Kidney epithelial cell (primary cell): ENCODE data around the gene PEX19. TPM values are rescaled to one million over a fixed set of nuclear protein-coding genes. Genes with fewer than 3 reads are reported as not detected.

Experiments used
- DNase-seq: peaks from one replicate; pipeline ENCODE4 v3.0.0-alpha.2; 2010; ENCODE audit warnings: low read depth
- H3K27me3 ChIP-seq: 2 replicates; pipeline ENCODE4 v1.6.0; 2011; ENCODE audit warnings: low read length; ENCODE audit not compliant: control insufficient read depth, insufficient read depth
- H3K36me3 ChIP-seq: 2 replicates; pipeline ENCODE4 v1.5.1; 2011; ENCODE audit warnings: low read length; ENCODE audit not compliant: control insufficient read depth, insufficient read depth
- H3K4me3 ChIP-seq: 2 replicates; pipeline ENCODE4 v1.5.1; 2011; ENCODE audit warnings: low read depth, mild to moderate bottlenecking, control low read depth, low read length
- total RNA-seq: library from RNA; depleted of rRNA; stranded (reverse); fragments of >200 nt; gene quantifications from 2 replicates; pipeline ENCODE4 v1.2.3, GENCODE V29; 2015
- TF ChIP-seq, protein P1 (sequence below): IDR thresholded peaks from 2 replicates; pipeline ENCODE4 v1.5.1; 2011; ENCODE audit warnings: mild to moderate bottlenecking, moderate library complexity, low read length, control low read depth, inconsistent platforms; ENCODE audit not compliant: insufficient read depth, poor library complexity, severe bottlenecking

Gene PEX19
- total RNA-seq, 1 donor from 2014 or later = 45.8 TPM

DNA sequence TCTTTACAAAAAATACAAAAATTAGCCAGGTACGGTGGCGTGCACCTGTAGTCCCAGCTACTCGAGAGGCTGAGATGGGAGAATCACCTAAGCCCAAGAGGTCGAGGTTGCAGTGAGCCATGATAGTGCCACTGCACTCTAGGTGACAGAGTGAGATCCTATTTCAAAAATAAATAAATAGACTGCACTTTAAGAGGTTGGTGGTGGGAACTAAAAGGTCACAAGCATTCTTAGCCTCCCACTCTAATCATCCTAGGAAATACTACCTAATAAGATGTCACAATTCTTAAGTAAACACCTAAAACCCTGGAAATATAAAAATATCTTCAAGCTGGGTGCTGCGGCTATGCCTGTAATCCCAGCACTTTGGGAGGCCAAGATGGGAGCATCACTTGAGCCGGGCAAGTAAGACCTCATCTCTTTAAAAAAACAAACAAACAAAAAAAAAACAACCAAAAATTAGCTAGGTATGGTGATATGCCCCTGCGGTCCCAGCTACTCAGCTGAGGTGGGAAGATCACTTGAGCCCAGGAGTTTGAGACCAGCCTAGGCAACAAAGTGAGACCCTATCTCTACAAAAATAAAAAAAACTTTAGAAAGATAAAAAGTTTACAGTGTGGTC lies 26.6 kb downstream of the PEX19 start:
- TF ChIP-seq, protein P1, sequence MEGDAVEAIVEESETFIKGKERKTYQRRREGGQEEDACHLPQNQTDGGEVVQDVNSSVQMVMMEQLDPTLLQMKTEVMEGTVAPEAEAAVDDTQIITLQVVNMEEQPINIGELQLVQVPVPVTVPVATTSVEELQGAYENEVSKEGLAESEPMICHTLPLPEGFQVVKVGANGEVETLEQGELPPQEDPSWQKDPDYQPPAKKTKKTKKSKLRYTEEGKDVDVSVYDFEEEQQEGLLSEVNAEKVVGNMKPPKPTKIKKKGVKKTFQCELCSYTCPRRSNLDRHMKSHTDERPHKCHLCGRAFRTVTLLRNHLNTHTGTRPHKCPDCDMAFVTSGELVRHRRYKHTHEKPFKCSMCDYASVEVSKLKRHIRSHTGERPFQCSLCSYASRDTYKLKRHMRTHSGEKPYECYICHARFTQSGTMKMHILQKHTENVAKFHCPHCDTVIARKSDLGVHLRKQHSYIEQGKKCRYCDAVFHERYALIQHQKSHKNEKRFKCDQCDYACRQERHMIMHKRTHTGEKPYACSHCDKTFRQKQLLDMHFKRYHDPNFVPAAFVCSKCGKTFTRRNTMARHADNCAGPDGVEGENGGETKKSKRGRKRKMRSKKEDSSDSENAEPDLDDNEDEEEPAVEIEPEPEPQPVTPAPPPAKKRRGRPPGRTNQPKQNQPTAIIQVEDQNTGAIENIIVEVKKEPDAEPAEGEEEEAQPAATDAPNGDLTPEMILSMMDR = no peak
- no peak overlapping the region for H3K4me3 ChIP-seq
- no peaks in the 10 kb centered on the region for H3K27me3 ChIP-seq
- no peaks in the 10 kb centered on the region for H3K36me3 ChIP-seq
- no peak for DNase-seq

DNA sequence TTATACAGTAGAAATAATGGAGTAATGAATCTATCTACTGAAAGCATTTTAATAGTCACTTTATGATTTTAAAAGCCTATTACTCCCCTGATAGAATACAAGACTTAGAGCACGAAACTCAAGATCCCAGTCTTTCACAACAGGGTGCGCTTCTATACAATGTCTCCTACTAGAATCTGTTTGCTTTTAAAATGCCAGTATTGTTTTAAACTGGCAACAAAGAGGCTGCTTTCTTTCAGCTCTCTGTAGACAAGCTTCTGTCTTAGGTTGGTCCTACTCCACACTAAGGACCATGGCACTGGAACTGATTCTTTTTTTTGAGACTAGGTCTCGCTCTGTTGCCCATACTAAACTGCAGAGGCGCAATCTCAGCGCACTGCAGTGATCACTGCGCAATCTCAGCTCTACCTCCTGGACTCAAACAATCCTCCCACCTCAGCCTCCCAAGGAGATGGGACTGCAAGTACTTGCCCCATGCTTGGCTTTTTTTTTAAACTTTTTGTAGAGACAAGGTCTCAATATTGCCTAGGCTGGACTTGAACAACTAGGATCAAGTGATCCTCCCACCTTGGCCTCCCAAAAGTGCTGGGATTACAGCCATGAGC lies 27.4 kb downstream of the PEX19 start:
- no peaks in the 10 kb centered on the region for H3K27me3 ChIP-seq
- no peak for DNase-seq
- TF ChIP-seq, protein P1 = no peak
- H3K36me3 ChIP-seq = no peaks in the 10 kb centered on the region
- H3K4me3 ChIP-seq = no peak overlapping the region

DNA sequence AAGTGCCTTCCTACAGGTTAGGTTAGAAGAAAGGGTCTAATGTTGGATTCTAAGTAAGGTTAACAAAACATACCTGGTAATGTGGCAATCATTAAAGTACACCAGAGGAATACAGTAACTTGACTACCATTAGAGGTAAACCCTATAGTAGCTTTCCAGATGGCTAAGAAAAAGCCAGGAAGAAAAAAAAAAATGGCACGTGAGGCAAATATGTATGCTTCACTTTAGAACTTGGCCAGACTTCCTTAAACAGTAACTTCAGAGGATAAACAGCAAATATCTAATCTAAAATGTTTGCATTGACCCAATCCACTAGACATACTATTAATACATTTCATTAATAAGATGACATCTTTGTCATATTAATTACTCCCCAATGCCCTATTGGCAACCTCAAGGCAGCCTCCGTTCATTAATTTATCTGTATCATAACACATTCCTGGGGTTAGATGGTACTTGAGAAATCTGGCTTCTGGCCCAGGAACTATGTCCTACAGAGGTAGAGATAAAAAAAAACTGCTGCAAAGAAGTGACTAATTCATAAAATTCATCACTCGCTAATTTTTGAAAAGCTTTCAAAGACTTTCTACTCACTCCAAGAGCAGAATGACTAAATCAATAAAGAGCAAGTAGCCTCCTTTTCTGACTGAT lies 28.4 kb downstream of the PEX19 start:
- H3K36me3 ChIP-seq = no peaks in the 10 kb centered on the region
- TF ChIP-seq, protein P1 = no peak
- no peak overlapping the region for H3K4me3 ChIP-seq
- DNase-seq = no peak
- H3K27me3 ChIP-seq = no peaks in the 10 kb centered on the region

DNA sequence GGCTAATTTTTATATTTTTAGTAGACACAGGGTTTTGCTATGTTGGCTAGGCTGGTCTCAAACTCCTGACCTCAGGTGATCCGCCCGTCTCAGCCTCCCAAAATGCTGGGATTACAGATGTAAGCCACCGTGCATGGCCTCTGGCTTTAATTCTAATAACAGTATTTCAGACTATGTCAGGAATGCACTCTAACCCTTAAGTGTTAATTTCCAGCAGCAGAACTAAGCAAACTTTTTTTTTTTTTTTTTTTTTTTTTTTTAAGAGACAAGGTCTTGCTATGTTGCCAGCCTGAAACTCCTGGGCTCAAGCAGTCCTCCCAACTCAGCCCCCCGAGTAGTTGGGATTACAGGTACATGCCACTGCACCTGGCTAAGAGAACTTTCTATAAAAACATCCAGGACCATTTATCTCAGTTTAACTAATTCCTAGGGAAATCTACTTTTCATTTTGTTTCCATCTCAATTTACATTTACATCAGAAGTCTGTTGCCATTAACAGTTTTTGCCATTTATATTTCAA lies 29.1 kb downstream of the PEX19 start:
- TF ChIP-seq, protein P1 = no peak
- no peak overlapping the region for H3K4me3 ChIP-seq

DNA sequence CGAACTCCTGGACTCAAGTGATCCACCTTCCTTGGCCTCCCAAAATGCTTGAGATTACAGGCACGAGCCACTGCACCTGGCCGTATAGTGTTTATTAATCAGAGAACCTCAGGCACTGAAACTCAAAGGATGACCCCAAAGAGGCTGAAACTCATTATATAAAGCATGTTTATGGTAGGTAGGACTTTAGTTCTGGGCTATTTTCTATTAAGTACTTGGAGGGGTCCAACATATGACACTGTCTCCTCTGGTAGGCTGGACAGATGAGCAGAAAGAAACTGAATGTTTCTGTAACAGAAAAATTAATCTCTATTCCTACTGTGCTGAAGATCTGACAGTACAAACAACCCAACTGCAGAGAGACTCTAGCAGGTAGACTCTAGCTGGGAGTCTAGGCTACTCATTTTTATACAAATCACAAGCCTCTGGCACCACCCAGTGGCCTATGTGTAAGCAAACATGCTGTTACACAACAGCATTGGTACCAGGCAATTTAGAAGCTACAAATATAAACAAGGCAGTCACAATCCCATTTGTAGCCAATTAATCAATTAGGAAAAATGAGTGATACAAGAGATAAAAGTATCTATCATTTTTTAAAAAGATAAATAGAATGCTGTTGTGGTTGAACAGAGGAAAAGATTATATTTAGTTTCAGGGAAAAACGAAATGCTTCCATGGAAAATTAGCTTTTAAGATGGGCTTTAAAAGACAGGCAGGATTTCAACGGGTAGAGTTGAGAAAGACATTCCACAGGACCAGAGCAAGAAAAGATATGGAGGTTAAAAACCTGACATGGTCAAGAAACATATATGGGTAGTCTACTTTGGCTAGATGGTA lies 33.0 kb downstream of the PEX19 start:
- Histone ChIP-seq H3K4me3 (no peak overlapping the region), H3K36me3 (no peaks in the 10 kb centered on the region), H3K27me3 (no peaks in the 10 kb centered on the region)
- TF ChIP-seq, protein P1 = peak; percentile 66
- no peak for DNase-seq

More for the DNA sequence above, 29.1 kb downstream of the PEX19 start:
- H3K27me3 ChIP-seq = no peaks in the 10 kb centered on the region
- H3K36me3 ChIP-seq = no peaks in the 10 kb centered on the region
- no peak for DNase-seq
